ENCODE data around the gene TRPV6. TPM values are rescaled to one million over a fixed set of nuclear protein-coding genes. Genes with fewer than 3 reads are reported as not detected.

The TRPV6 gene
- polyA plus RNA-seq, 1 donor from 2014 or later = 0.30 TPM

DNA sequence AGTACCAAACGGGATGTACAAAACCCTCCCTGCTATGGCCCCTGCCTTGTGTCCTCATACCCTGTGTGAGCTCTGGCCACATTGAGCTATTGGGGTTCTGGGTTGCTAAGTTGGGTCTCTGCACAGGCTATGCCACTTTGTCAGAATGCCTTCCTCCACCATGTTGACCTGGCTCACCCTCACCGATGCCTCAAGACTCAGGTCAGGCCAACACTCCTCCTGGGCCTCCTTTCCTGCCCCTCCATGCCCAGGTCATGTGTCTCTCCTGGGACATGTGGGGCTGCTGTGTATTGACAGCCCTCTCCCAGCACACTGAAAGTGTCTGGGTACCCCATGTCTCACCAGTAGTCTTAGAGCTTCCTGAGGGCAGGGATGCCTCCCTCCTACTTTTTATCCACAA, 33.4 kb upstream of the TRPV6 start:
- TF ChIP-seq, protein P1, sequence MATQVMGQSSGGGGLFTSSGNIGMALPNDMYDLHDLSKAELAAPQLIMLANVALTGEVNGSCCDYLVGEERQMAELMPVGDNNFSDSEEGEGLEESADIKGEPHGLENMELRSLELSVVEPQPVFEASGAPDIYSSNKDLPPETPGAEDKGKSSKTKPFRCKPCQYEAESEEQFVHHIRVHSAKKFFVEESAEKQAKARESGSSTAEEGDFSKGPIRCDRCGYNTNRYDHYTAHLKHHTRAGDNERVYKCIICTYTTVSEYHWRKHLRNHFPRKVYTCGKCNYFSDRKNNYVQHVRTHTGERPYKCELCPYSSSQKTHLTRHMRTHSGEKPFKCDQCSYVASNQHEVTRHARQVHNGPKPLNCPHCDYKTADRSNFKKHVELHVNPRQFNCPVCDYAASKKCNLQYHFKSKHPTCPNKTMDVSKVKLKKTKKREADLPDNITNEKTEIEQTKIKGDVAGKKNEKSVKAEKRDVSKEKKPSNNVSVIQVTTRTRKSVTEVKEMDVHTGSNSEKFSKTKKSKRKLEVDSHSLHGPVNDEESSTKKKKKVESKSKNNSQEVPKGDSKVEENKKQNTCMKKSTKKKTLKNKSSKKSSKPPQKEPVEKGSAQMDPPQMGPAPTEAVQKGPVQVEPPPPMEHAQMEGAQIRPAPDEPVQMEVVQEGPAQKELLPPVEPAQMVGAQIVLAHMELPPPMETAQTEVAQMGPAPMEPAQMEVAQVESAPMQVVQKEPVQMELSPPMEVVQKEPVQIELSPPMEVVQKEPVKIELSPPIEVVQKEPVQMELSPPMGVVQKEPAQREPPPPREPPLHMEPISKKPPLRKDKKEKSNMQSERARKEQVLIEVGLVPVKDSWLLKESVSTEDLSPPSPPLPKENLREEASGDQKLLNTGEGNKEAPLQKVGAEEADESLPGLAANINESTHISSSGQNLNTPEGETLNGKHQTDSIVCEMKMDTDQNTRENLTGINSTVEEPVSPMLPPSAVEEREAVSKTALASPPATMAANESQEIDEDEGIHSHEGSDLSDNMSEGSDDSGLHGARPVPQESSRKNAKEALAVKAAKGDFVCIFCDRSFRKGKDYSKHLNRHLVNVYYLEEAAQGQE (IDR thresholded peaks at IDR 0.05; ENCODE audit: borderline replicate concordance) = no peak
- TF ChIP-seq RAD21 (conservative IDR thresholded peaks at IDR 0.05) = no peak
- TF ChIP-seq SMC3 (conservative IDR thresholded peaks at IDR 0.05; ENCODE audit: poor library complexity) = no peak
- TF ChIP-seq EZH2 (IDR thresholded peaks at IDR 0.05; ENCODE audit: borderline replicate concordance, insufficient read depth, low read length, poor library complexity, severe bottlenecking) = no peak
- TF ChIP-seq POLR2AphosphoS5 (IDR thresholded peaks at IDR 0.05) = no peak
- Histone ChIP-seq H3K4me3 (ENCODE audit: low read length) (no peak overlapping the region), H4K20me1 (ENCODE audit: insufficient read depth) (no peaks in the 10 kb centered on the region), H3K79me2 (replicated peaks; ENCODE audit: insufficient read depth, low read length) (no peaks in the 10 kb centered on the region), H3K36me3 (ENCODE audit: insufficient read depth, low read length) (no peaks in the 10 kb centered on the region), H3K27ac (ENCODE audit: low read length) (no peak overlapping the region), H3K9me3 (ENCODE audit: low read length) (no peaks in the 10 kb centered on the region), H3K9me2 (ENCODE audit: insufficient read depth, low read length) (no peaks in the 10 kb centered on the region), H3F3A (ENCODE audit: insufficient read depth, low read length, poor library complexity, severe bottlenecking) (no peaks in the 10 kb centered on the region), H3K27me3 (ENCODE audit: insufficient read depth, low read depth, low read length) (no peaks in the 10 kb centered on the region), H2AFZ (ENCODE audit: low read depth, low read length) (no peak overlapping the region), H3K9ac (ENCODE audit: low read length) (no peak overlapping the region), H3K4me2 (ENCODE audit: low read length) (no peak overlapping the region)

- TF ChIP-seq EZH2 (IDR thresholded peaks at IDR 0.05; ENCODE audit: borderline replicate concordance, insufficient read depth, low read length, poor library complexity, severe bottlenecking) (no peak), EP300 (conservative IDR thresholded peaks at IDR 0.05; ENCODE audit: poor library complexity, severe bottlenecking) (no peak), MXI1 (conservative IDR thresholded peaks at IDR 0.05; ENCODE audit: poor library complexity, severe bottlenecking) (no peak), RAD21 (conservative IDR thresholded peaks at IDR 0.05) (no peak), CTCF (IDR thresholded peaks at IDR 0.05; ENCODE audit: poor library complexity, severe bottlenecking) (no peak)
- Histone ChIP-seq H3K27me3 (ENCODE audit: insufficient read depth, low read depth, low read length) (no peaks in the 10 kb centered on the region), H4K20me1 (ENCODE audit: insufficient read depth) (no peaks in the 10 kb centered on the region)
Observed at GRCh38 chr7:142917447-142917846, 31.9 kb upstream of the TRPV6 start.

GRCh38 chr7:142916508-142916907, 31.0 kb upstream of the TRPV6 start:
- H3K36me3 ChIP-seq (ENCODE audit: insufficient read depth, low read length) = no peaks in the 10 kb centered on the region
- H3K4me2 ChIP-seq (ENCODE audit: low read length) = no peak overlapping the region
- no peaks in the 10 kb centered on the region for H3K79me2 ChIP-seq (replicated peaks; ENCODE audit: insufficient read depth, low read length)
- H3K27ac ChIP-seq (ENCODE audit: low read length) = no peak overlapping the region
- TF ChIP-seq, protein P1 (IDR thresholded peaks at IDR 0.05; ENCODE audit: borderline replicate concordance) = no peak
- TF ChIP-seq POLR2AphosphoS5 (IDR thresholded peaks at IDR 0.05) = no peak
- TF ChIP-seq EP300 (conservative IDR thresholded peaks at IDR 0.05; ENCODE audit: poor library complexity, severe bottlenecking) = no peak
- TF ChIP-seq MXI1 (conservative IDR thresholded peaks at IDR 0.05; ENCODE audit: poor library complexity, severe bottlenecking) = no peak
- TF ChIP-seq RAD21 (conservative IDR thresholded peaks at IDR 0.05) = no peak
- TF ChIP-seq EZH2 (IDR thresholded peaks at IDR 0.05; ENCODE audit: borderline replicate concordance, insufficient read depth, low read length, poor library complexity, severe bottlenecking) = no peak
- H4K20me1 ChIP-seq (ENCODE audit: insufficient read depth) = no peaks in the 10 kb centered on the region
- H2AFZ ChIP-seq (ENCODE audit: low read depth, low read length) = no peak overlapping the region
- no peak overlapping the region for H3K9ac ChIP-seq (ENCODE audit: low read length)
- no peaks in the 10 kb centered on the region for H3F3A ChIP-seq (ENCODE audit: insufficient read depth, low read length, poor library complexity, severe bottlenecking)
- no peaks in the 10 kb centered on the region for H3K9me3 ChIP-seq (ENCODE audit: low read length)
- H3K9me2 ChIP-seq (ENCODE audit: insufficient read depth, low read length) = no peaks in the 10 kb centered on the region
- H3K27me3 ChIP-seq (ENCODE audit: insufficient read depth, low read depth, low read length) = no peaks in the 10 kb centered on the region
- no peak overlapping the region for H3K4me3 ChIP-seq (ENCODE audit: low read length)

More at GRCh38 chr7:142917447-142917846, 31.9 kb upstream of the TRPV6 start:
- no peaks in the 10 kb centered on the region for H3K9me3 ChIP-seq (ENCODE audit: low read length)
- no peak overlapping the region for H2AFZ ChIP-seq (ENCODE audit: low read depth, low read length)
- no peak overlapping the region for H3K27ac ChIP-seq (ENCODE audit: low read length)
- no peak overlapping the region for H3K4me3 ChIP-seq (ENCODE audit: low read length)
- no peak overlapping the region for H3K4me2 ChIP-seq (ENCODE audit: low read length)
- H3K36me3 ChIP-seq (ENCODE audit: insufficient read depth, low read length) = no peaks in the 10 kb centered on the region
- H3K9ac ChIP-seq (ENCODE audit: low read length) = no peak overlapping the region
- H3F3A ChIP-seq (ENCODE audit: insufficient read depth, low read length, poor library complexity, severe bottlenecking) = no peaks in the 10 kb centered on the region
- H3K9me2 ChIP-seq (ENCODE audit: insufficient read depth, low read length) = no peaks in the 10 kb centered on the region
- H3K79me2 ChIP-seq (replicated peaks; ENCODE audit: insufficient read depth, low read length) = no peaks in the 10 kb centered on the region
